Endothelial cell of hepatic sinusoid (primary cell): ENCODE data around the gene FIBP.

Experiments used
- in situ Hi-C: cut with HindIII; loops from 2 replicates; pipeline ENCODE4 v1.10.0; 2017; ENCODE audit warnings: low sequenced_read_pairs

FIBP gene

GRCh38 chr11:65860278-65861164 lies 27.8 kb downstream of the FIBP start, which contains the start of gene MUS81:
TSS of gene MUS81 (plus strand) at chr11:65860433. CDS start at chr11:65860754, 321 bp downstream.
- in situ Hi-C loops: no loop called here

- in situ Hi-C loops: no loop called here
Measured at GRCh38 chr11:65859812-65860277, 28.4 kb downstream of the FIBP start.

GRCh38 chr11:65859095-65859811 lies 29.0 kb downstream of the FIBP start:
- in situ Hi-C loops: no loop called here

GRCh38 chr11:65858681-65859087 lies 29.6 kb downstream of the FIBP start:
- in situ Hi-C loops: no loop called here

- in situ Hi-C loops: no loop called here
Measured at GRCh38 chr11:65857853-65858680, 30.2 kb downstream of the FIBP start, which contains the start of gene CFL1. TSS of gene CFL1 (minus strand) at chr11:65858180. CDS start at chr11:65858099, 81 bp downstream.

- in situ Hi-C loops: no loop called here
Measured at GRCh38 chr11:65857500-65857852, 30.8 kb downstream of the FIBP start.

GRCh38 chr11:65856689-65857499 lies 31.4 kb downstream of the FIBP start:
- in situ Hi-C loops: no loop called here

GRCh38 chr11:65855927-65856363 lies 32.3 kb downstream of the FIBP start:
- in situ Hi-C loops: no loop called here

GRCh38 chr11:65854852-65855837 lies 33.1 kb downstream of the FIBP start:
- in situ Hi-C loops: no loop called here

GRCh38 chr11:65854161-65854592 lies 34.1 kb downstream of the FIBP start:
- in situ Hi-C loops: no loop called here

- in situ Hi-C loops: no loop called here
Measured at GRCh38 chr11:65853246-65853979, 34.9 kb downstream of the FIBP start.

- in situ Hi-C loops: no loop called here
Measured at GRCh38 chr11:65852508-65853245, 35.6 kb downstream of the FIBP start.

- in situ Hi-C loops: no loop called here
Measured at GRCh38 chr11:65851811-65852507, 36.3 kb downstream of the FIBP start.

- in situ Hi-C loops: no loop called here
Measured at GRCh38 chr11:65851083-65851579, 37.1 kb downstream of the FIBP start.

GRCh38 chr11:65850217-65851082 lies 37.8 kb downstream of the FIBP start:
- in situ Hi-C loops: no loop called here

- in situ Hi-C loops: no loop called here
Measured at GRCh38 chr11:65849771-65850216, 38.5 kb downstream of the FIBP start.
